GM12891 (cell line): ENCODE measurements around the gene CEBPG.

Source experiments
- PAX5 ChIP-seq: IDR thresholded peaks from 2 replicates; pipeline ENCODE4 v1.6.1; 2011; ENCODE audit warnings: low read length, moderate library complexity, mild to moderate bottlenecking; ENCODE audit not compliant: insufficient read depth, severe bottlenecking
- POLR2A ChIP-seq: IDR thresholded peaks from 2 replicates; pipeline ENCODE4 v1.6.1; 2011; ENCODE audit warnings: low read depth, low read length, control low read depth
- POLR2AphosphoS5 ChIP-seq: IDR thresholded peaks from 2 replicates; pipeline ENCODE4 v1.6.1; 2011; ENCODE audit warnings: low read depth, low read length, control low read depth
- POU2F2 ChIP-seq: IDR thresholded peaks from 2 replicates; pipeline ENCODE4 v1.6.1; 2011; ENCODE audit warnings: low read depth, mild to moderate bottlenecking, control low read depth, low read length, moderate library complexity
- SPI1 ChIP-seq: IDR thresholded peaks from 2 replicates; pipeline ENCODE4 v1.6.1; 2011; ENCODE audit warnings: low read depth, low read length, control low read depth
- TAF1 ChIP-seq: IDR thresholded peaks from 2 replicates; pipeline ENCODE4 v1.6.1; 2011; ENCODE audit warnings: low read depth, low read length, control low read depth

DNA sequence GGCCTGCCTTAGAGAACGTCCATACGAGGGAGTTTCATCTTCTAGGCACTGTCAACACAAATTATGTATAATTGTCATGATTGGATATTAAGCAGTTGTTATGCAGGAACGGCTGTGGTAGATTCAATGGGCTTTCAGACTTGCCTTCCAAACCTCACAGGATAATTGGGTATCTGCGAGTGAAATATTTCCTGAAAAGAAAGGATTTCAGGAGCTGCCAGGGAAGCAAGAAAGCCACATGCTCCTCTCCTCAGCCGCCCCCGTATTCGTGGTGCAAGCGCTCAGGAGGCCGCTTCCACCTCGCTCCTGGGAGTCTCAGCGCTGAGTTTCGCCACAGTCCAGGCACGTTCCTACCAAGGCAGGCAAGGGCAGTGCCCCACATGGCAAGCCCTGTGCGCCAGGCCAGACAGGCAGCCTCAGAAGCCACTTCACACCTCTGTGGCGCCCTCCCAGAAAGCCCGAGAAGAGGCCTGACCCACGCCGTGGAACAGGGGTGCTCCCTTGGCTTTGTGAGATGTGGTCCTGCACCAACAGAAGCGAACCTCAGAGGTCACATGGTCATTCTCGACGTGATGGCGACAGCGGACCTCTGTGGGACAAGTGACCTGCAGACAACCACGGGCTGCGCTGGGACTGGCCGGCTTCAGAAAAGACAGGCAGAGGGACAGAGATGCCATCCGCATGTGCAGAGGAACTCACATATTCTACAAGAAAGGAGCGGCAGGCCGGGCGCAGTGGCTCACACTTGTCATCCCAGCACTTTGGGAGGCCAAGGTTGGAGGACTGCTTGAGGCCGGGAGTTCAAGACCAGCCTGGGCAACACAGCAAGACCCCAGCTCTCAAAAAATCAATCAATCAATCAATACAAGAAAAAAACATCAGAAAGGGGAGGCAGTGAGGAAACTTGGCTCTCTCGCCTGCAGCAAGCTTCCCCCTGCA lies 41.4 kb downstream of the CEBPG start:
- TF ChIP-seq POLR2AphosphoS5 (no peak), POLR2A (no peak), SPI1 (no peak), TAF1 (no peak), PAX5 (no peak), POU2F2 (no peak)
